Measurements from ENCODE around the gene ATP7B. TPM values are rescaled to one million over a fixed set of nuclear protein-coding genes. Genes with fewer than 3 reads are reported as not detected.

ATP7B gene
- total and polyA plus RNA-seq, 2 of the 4 experiments (the other 2 are of a cell fraction): 2.7 to 2.9 TPM

GRCh38 chr13:51955281-51955771 is 55.9 kb downstream of the ATP7B start:
- no peak for TF ChIP-seq CEBPB (IDR thresholded peaks at IDR 0.05; ENCODE audit: low read depth, low read length)
- no peak for TF ChIP-seq SMC3 (IDR thresholded peaks at IDR 0.05; ENCODE audit: low read depth, low read length)
- no peak for TF ChIP-seq POLR2A (IDR thresholded peaks at IDR 0.05; ENCODE audit: low read depth, low read length)
- TF ChIP-seq RAD21 (IDR thresholded peaks at IDR 0.05; ENCODE audit: low read length): no peak
- no peak for TF ChIP-seq RCOR1 (IDR thresholded peaks at IDR 0.05; ENCODE audit: insufficient replicate concordance, low read length)
- no peak for TF ChIP-seq MAZ (IDR thresholded peaks at IDR 0.05; ENCODE audit: borderline replicate concordance, low read depth, low read length)
- TF ChIP-seq, protein P1, sequence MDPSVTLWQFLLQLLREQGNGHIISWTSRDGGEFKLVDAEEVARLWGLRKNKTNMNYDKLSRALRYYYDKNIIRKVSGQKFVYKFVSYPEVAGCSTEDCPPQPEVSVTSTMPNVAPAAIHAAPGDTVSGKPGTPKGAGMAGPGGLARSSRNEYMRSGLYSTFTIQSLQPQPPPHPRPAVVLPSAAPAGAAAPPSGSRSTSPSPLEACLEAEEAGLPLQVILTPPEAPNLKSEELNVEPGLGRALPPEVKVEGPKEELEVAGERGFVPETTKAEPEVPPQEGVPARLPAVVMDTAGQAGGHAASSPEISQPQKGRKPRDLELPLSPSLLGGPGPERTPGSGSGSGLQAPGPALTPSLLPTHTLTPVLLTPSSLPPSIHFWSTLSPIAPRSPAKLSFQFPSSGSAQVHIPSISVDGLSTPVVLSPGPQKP (IDR thresholded peaks at IDR 0.05; ENCODE audit: borderline replicate concordance, low read depth, low read length): no peak
- TF ChIP-seq CHD1 (IDR thresholded peaks at IDR 0.05; ENCODE audit: low read depth, low read length): no peak
- no peak for TF ChIP-seq MAFK (IDR thresholded peaks at IDR 0.05; ENCODE audit: low read depth, low read length)
- no peak for TF ChIP-seq FOS (IDR thresholded peaks at IDR 0.05; ENCODE audit: low read depth, low read length)
- TF ChIP-seq USF2 (IDR thresholded peaks at IDR 0.05; ENCODE audit: low read depth, low read length): no peak
- TF ChIP-seq NFE2L2 (IDR thresholded peaks at IDR 0.05; ENCODE audit: low read depth, low read length): no peak
- no peak for TF ChIP-seq RFX5 (IDR thresholded peaks at IDR 0.05; ENCODE audit: low read depth, low read length)
- no peak for TF ChIP-seq BHLHE40 (IDR thresholded peaks at IDR 0.05; ENCODE audit: low read depth, low read length)
- TF ChIP-seq, protein P2, sequence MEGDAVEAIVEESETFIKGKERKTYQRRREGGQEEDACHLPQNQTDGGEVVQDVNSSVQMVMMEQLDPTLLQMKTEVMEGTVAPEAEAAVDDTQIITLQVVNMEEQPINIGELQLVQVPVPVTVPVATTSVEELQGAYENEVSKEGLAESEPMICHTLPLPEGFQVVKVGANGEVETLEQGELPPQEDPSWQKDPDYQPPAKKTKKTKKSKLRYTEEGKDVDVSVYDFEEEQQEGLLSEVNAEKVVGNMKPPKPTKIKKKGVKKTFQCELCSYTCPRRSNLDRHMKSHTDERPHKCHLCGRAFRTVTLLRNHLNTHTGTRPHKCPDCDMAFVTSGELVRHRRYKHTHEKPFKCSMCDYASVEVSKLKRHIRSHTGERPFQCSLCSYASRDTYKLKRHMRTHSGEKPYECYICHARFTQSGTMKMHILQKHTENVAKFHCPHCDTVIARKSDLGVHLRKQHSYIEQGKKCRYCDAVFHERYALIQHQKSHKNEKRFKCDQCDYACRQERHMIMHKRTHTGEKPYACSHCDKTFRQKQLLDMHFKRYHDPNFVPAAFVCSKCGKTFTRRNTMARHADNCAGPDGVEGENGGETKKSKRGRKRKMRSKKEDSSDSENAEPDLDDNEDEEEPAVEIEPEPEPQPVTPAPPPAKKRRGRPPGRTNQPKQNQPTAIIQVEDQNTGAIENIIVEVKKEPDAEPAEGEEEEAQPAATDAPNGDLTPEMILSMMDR (conservative IDR thresholded peaks at IDR 0.05; ENCODE audit: low read depth, low read length): no peak
- TF ChIP-seq MXI1 (IDR thresholded peaks at IDR 0.05; ENCODE audit: borderline replicate concordance, low read depth, low read length): no peak
- H3K4me1 ChIP-seq (ENCODE audit: control insufficient read depth, insufficient read depth, low read length): no peaks in the 10 kb centered on the region
- no peak overlapping the region for H2AK9ac ChIP-seq (replicated peaks; ENCODE audit: low read depth, low read length, poor library complexity)
- H2BK15ac ChIP-seq (ENCODE audit: low read depth, low read length): no peak overlapping the region
- H3K14ac ChIP-seq (replicated peaks; ENCODE audit: low read depth, low read length): no peak overlapping the region
- POLR2A ChIA-PET (ENCODE audit: unreplicated experiment): no interaction called here
- intact Hi-C loops (cut with micrococcal nuclease): no loop called here
- no peak overlapping the region for H3K56ac ChIP-seq (ENCODE audit: extremely low read depth, insufficient read depth, low read length)
- ATAC-seq (ENCODE audit: low read depth) (no peak), DNase-seq (no peak)
- 0 out of 2 replicates have a peak, but pooled peaks cover 2% of the 10 kb centered on the region for H3K27me3 ChIP-seq (ENCODE audit: control insufficient read depth, insufficient read depth, low read length)
- no peak overlapping the region for H2BK5ac ChIP-seq (ENCODE audit: low read depth, low read length, poor library complexity, severe bottlenecking)
- BruUV-seq (replicated peaks): no TSS peak
- dilution Hi-C loops (cut with HindIII; ENCODE audit: low sequenced_read_pairs, unreplicated experiment): no loop called here
- no peaks in the 10 kb centered on the region for H3K36me3 ChIP-seq (ENCODE audit: control insufficient read depth, insufficient read depth, low read length)
- no peak overlapping the region for H2BK20ac ChIP-seq (ENCODE audit: low read depth, low read length)
- H2AK5ac ChIP-seq (ENCODE audit: low read depth, low read length): no peak overlapping the region
- no peak overlapping the region for H4K8ac ChIP-seq (ENCODE audit: low read depth in 2 of 2, low read length in 2 of 2)
- H3K27ac ChIP-seq (ENCODE audit: insufficient read depth, low read length): no peak overlapping the region
- H3K9me1 ChIP-seq (ENCODE audit: insufficient read depth, low read length): 0 out of 2 replicates have a peak, but pooled peaks cover 3% of the 10 kb centered on the region
- H3K4me2 ChIP-seq (ENCODE audit: low read depth, low read length): no peak overlapping the region
- in situ Hi-C loops (cut with MboI; ENCODE audit: low sequenced_read_pairs): no loop called here
- no peak overlapping the region for H3K4me3 ChIP-seq (ENCODE audit: insufficient read depth, low read depth, low read length)
- no peak overlapping the region for H4K91ac ChIP-seq (ENCODE audit: insufficient read depth, low read depth, low read length)
- no peak overlapping the region for H4K5ac ChIP-seq (ENCODE audit: low read depth, low read length)
- H3K23ac ChIP-seq (ENCODE audit: low read depth, low read length): no peak overlapping the region
- CTCF ChIA-PET: no interaction called here
- H3K4ac ChIP-seq (ENCODE audit: low read depth, low read length): no peak overlapping the region
- peaks cover 3% of the 10 kb centered on the region; the same call in 1 of the 2 replicates for H3K9me3 ChIP-seq (ENCODE audit: control insufficient read depth, insufficient read depth, low read length)
- H3K18ac ChIP-seq (ENCODE audit: low read depth, low read length): no peak overlapping the region
- H2AFZ ChIP-seq (replicated peaks; ENCODE audit: low read length, poor library complexity): no peak overlapping the region
- H3K9ac ChIP-seq (ENCODE audit: low read depth, low read length): no peak overlapping the region
- H4K20me1 ChIP-seq (ENCODE audit: insufficient read depth, low read length): no peaks in the 10 kb centered on the region
- 41% methylated on average over 8 of the region's 15 CpGs; no CpG with 5 or more reads in 1 of the 2 experiments for WGBS, 2 experiments (ENCODE audit: extremely low coverage in 2 of 2, insufficient read length in 1 of 2)
- no peak overlapping the region for H2BK120ac ChIP-seq (ENCODE audit: low read depth, low read length)
- no peaks in the 10 kb centered on the region for H3K79me1 ChIP-seq (ENCODE audit: low read depth in 1 of 2, low read length in 2 of 2)

Measured in IMR-90 (cell line).